SK-N-SH (cell line): Measurements from ENCODE around the gene ATL1. TPM values are rescaled to one million over a fixed set of nuclear protein-coding genes. Genes with fewer than 3 reads are reported as not detected.
A peak's percentile ranks its signal among the peaks of the same experiment; 100 is the strongest.
"Not testable (repeated sequence)": the region's sequence is repeated elsewhere in the genome, so short reads cannot be mapped to it uniquely, and the experiment has no call there.

Source experiments
- CTCF ChIA-PET: fragments of 300-600, 350-600 bp; formaldehyde crosslinking; extraction: SDS; loops from one replicate; lab custom pipeline; 2021; lab: Yijun Ruan, JAX
- POLR2A ChIA-PET: fragments of 350-600 bp; sonication (Branson Sonifier 250); formaldehyde crosslinking; extraction: SDS; loops from one replicate; lab custom pipeline; 2020; ENCODE audit warnings: antibody characterized with exemption, inconsistent platforms; lab: Yijun Ruan, JAX
- DNase-seq: peaks from one replicate; pipeline ENCODE4 v3.0.0; 2012
- H2AFZ ChIP-seq: fragments of 200-600 bp; sonication (generic); 2 replicates; pipeline ENCODE4 v1.8.1; 2016; ENCODE audit warnings: antibody characterized with exemption, mild to moderate bottlenecking, low read depth
- H3F3A ChIP-seq: fragments of 200-600 bp; sonication (generic); replicated peaks from 2 replicates; pipeline ENCODE3; 2016; ENCODE audit warnings: antibody characterized with exemption, mild to moderate bottlenecking; ENCODE audit not compliant: insufficient read depth
- H3K27ac ChIP-seq, 2 experiments: fragments of 200-500 bp in 1 of 2; fragments of 200-600 bp in 1 of 2; sonication (Bioruptor generic) in 1 of 2; sonication (generic), shearing (Covaris generic) in 1 of 2; 2 replicates each; pipeline versions ENCODE4 v1.5.1 to v1.6.1; 2014 to 2016; ENCODE audit warnings: low read depth in 2 of 2, inconsistent platforms in 1 of 2, low read length in 1 of 2, mild to moderate bottlenecking in 1 of 2, mixed read lengths in 1 of 2
- H3K27me3 ChIP-seq: fragments of 200-600 bp; sonication (generic), shearing (Covaris generic); 2 replicates; pipeline ENCODE4 v1.6.1; 2016; ENCODE audit warnings: mixed run types; ENCODE audit not compliant: insufficient read depth
- H3K36me3 ChIP-seq, 2 experiments: fragments of 200-500 bp in 1 of 2; fragments of 200-600 bp in 1 of 2; sonication (Bioruptor generic) in 1 of 2; sonication (generic) in 1 of 2; replicated peaks in 1 of 2; 2 replicates each; pipeline versions ENCODE3 to v1.5.1; 2014 to 2016; ENCODE audit warnings: low read length in 1 of 2, mild to moderate bottlenecking in 1 of 2; ENCODE audit not compliant: insufficient read depth in 2 of 2, control insufficient read depth in 1 of 2
- H3K4me1 ChIP-seq, 2 experiments: fragments of 200-500 bp in 1 of 2; fragments of 200-600 bp in 1 of 2; sonication (Bioruptor generic) in 1 of 2; sonication (generic), shearing (Covaris generic) in 1 of 2; 2 replicates each; pipeline versions ENCODE4 v1.5.1 to v1.6.1; 2014 to 2016; ENCODE audit warnings: low read depth in 1 of 2, low read length in 1 of 2, mixed run types in 1 of 2; ENCODE audit not compliant: insufficient read depth in 2 of 2, control insufficient read depth in 1 of 2
- H3K4me2 ChIP-seq: fragments of 200-600 bp; sonication (generic), shearing (Covaris generic); 2 replicates; pipeline ENCODE4 v1.6.1; 2017; ENCODE audit warnings: mixed run types
- H3K4me3 ChIP-seq, 2 experiments: fragments of 200-500 bp in 1 of 2; fragments of 200-600 bp in 1 of 2; sonication (Bioruptor generic) in 1 of 2; sonication (generic), shearing (Covaris generic) in 1 of 2; 2 replicates each; pipeline versions ENCODE4 v1.5.1 to v1.8.1; 2014 to 2016; ENCODE audit warnings: low read depth in 2 of 2, inconsistent platforms in 1 of 2, low read length in 1 of 2, mild to moderate bottlenecking in 1 of 2, mixed read lengths in 1 of 2, moderate library complexity in 1 of 2
- H3K79me2 ChIP-seq: fragments of 200-600 bp; sonication (generic); 2 replicates; pipeline ENCODE4 v1.8.1; 2017; ENCODE audit warnings: mild to moderate bottlenecking; ENCODE audit not compliant: insufficient read depth
- H3K9ac ChIP-seq: fragments of 200-600 bp; sonication (generic); 2 replicates; pipeline ENCODE4 v1.6.1; 2017; ENCODE audit warnings: mixed run types
- H3K9me2 ChIP-seq: fragments of 200-600 bp; sonication (generic); 2 replicates; pipeline ENCODE4 v1.6.1; 2017; ENCODE audit warnings: mixed run types
- H3K9me3 ChIP-seq: fragments of 200-600 bp; sonication (generic); 2 replicates; pipeline ENCODE4 v1.6.1; 2017; ENCODE audit warnings: mixed run types, mild to moderate bottlenecking, moderate library complexity
- H4K20me1 ChIP-seq: fragments of 200-600 bp; sonication (generic); 2 replicates; pipeline ENCODE4 v1.6.1; 2017; ENCODE audit warnings: mild to moderate bottlenecking, mixed run types; ENCODE audit not compliant: insufficient read depth
- CHD2 ChIP-seq: fragments of 150-350 bp; IDR thresholded peaks from 2 replicates; pipeline ENCODE4 v1.6.1; 2018; ENCODE audit warnings: low read length; ENCODE audit not compliant: partially characterized antibody
- ELF1 ChIP-seq: IDR thresholded peaks from 2 replicates; pipeline ENCODE4 v1.4.0; 2012
- EP300 ChIP-seq, 2 experiments: IDR thresholded peaks; 2 replicates each; pipeline versions ENCODE4 v1.4.0 to v1.6.1; 2012; ENCODE audit warnings: borderline replicate concordance in 1 of 2, low read depth in 1 of 2, low read length in 1 of 2
- MXI1 ChIP-seq: IDR thresholded peaks from 2 replicates; pipeline ENCODE4 v1.6.1; 2012; ENCODE audit warnings: mild to moderate bottlenecking, low read depth, low read length, improper control_type of control experiment
- NFIC ChIP-seq: IDR thresholded peaks from 2 replicates; pipeline ENCODE4 v1.4.0; 2012; ENCODE audit warnings: borderline replicate concordance
- NRF1 ChIP-seq: IDR thresholded peaks from 2 replicates; pipeline ENCODE4 v1.6.1; 2012; ENCODE audit warnings: low read depth, mild to moderate bottlenecking, low read length
- SMC3 ChIP-seq: IDR thresholded peaks from 2 replicates; pipeline ENCODE4 v1.6.1; 2012; ENCODE audit warnings: low read depth, low read length, improper control_type of control experiment
- TAF1 ChIP-seq: IDR thresholded peaks from 2 replicates; pipeline ENCODE4 v1.6.1; 2012; ENCODE audit warnings: low read depth, mild to moderate bottlenecking, low read length, moderate library complexity, borderline replicate concordance
- TCF12 ChIP-seq: IDR thresholded peaks from 2 replicates; pipeline ENCODE4 v1.4.0; 2012
- WGBS: methylation state at CpG from one replicate; pipeline ENCODE4 v1.1.6; 2017; ENCODE audit warnings: low lambda C conversion rate; 5-methylcytosine and 5-hydroxymethylcytosine counted together
- polyA plus RNA-seq, 3 experiments: library from polyadenylated mRNA; depleted of rRNA; stranded (reverse); fragments of >200 nt; gene quantifications; 2 replicates each; pipeline ENCODE4 v1.2.3, GENCODE V29; 2012
- TF ChIP-seq, protein P1 (sequence below): IDR thresholded peaks from 2 replicates; pipeline ENCODE4 v1.6.1; 2012; ENCODE audit warnings: mild to moderate bottlenecking, low read depth, low read length, moderate library complexity
- TF ChIP-seq, protein P2 (sequence below): IDR thresholded peaks from 2 replicates; pipeline ENCODE4 v1.4.0; 2012; ENCODE audit warnings: low read depth

Gene ATL1
- polyA plus RNA-seq, 1 of the 3 experiments (the other 2 are of a cell fraction), result 7.3 TPM

DNA sequence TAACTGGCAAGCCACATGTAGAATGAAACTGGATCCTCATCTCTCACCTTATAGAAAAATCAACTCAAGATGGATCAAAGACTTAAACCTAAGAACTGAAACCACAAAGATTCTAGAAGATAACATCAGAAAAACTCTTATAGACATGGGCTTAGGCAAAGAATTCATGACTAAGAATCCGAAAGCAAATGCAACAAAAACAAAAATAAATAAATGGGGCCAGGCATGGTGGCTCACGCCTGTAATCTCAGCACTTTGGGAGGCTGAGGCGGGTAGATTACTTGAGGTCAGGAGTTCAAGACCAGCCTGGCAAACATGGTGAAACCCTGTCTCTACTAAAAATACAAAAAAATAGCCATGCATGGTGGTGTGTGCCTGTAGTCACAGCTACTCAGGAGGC is 7.1 kb upstream of the ATL1 start:
- H3K4me2 ChIP-seq, H3K4me3 ChIP-seq, H2AFZ ChIP-seq, H3K27me3 ChIP-seq, H3K79me2 ChIP-seq, H3K9ac ChIP-seq, H3K27ac ChIP-seq, H3K36me3 ChIP-seq, DNase-seq, H4K20me1 ChIP-seq, POLR2A ChIA-PET, H3K9me3 ChIP-seq, H3F3A ChIP-seq, H3K9me2 ChIP-seq, H3K4me1 ChIP-seq: not testable (repeated sequence)
- CTCF ChIA-PET, result interaction anchor here (1.5 kb wide), 1 partner anchor 224 kb away, joined by 3 read pairs; no protein-coding TSS in a partner anchor
- 79% methylated on average over 3 of the region's 3 CpGs for WGBS

DNA sequence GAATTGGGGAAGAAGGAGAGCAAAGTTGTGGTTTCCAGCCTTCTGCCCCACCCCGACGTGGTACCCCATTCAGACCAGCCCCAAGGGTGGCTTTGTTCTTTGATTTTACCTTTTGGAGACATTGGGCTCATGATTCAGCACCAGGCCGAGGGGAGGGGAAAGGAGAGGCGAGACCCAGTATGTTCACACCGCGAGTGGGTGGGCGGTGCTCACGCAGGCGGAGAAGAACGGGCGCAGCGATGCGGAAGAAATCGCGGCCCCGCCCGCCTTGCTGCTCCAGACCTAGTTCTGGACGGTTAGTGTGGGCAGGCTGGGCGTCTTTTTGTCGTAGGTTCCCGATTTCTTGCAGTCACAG is 963 bp downstream of the ATL1 start:
- H3K27ac ChIP-seq, result peak overlapping the region; percentile 81 to 95
- H4K20me1 ChIP-seq, result no peaks in the 10 kb centered on the region
- CTCF ChIA-PET, result interaction anchor here (1.0 to 1.7 kb wide), 5 partner anchors 18 to 243 kb away, joined by 3 to 6 read pairs (median 4); no protein-coding TSS in a partner anchor
- TF ChIP-seq TCF12 (no peak), NFIC (no peak), SMC3 (peak; percentile 7; the same call in 1 of the 2 replicates), NRF1 (peak; percentile 58), CHD2 (no peak), EP300 (IDR thresholded peaks at IDR 0.05; ENCODE audit: borderline replicate concordance in 1 of 2, low read depth in 1 of 2, low read length in 1 of 2) (no peak), ELF1 (peak; percentile 87), TAF1 (peak; percentile 31; the same call in 1 of the 2 replicates), MXI1 (peak; percentile 46; the same call in 1 of the 2 replicates)
- TF ChIP-seq, protein P1, sequence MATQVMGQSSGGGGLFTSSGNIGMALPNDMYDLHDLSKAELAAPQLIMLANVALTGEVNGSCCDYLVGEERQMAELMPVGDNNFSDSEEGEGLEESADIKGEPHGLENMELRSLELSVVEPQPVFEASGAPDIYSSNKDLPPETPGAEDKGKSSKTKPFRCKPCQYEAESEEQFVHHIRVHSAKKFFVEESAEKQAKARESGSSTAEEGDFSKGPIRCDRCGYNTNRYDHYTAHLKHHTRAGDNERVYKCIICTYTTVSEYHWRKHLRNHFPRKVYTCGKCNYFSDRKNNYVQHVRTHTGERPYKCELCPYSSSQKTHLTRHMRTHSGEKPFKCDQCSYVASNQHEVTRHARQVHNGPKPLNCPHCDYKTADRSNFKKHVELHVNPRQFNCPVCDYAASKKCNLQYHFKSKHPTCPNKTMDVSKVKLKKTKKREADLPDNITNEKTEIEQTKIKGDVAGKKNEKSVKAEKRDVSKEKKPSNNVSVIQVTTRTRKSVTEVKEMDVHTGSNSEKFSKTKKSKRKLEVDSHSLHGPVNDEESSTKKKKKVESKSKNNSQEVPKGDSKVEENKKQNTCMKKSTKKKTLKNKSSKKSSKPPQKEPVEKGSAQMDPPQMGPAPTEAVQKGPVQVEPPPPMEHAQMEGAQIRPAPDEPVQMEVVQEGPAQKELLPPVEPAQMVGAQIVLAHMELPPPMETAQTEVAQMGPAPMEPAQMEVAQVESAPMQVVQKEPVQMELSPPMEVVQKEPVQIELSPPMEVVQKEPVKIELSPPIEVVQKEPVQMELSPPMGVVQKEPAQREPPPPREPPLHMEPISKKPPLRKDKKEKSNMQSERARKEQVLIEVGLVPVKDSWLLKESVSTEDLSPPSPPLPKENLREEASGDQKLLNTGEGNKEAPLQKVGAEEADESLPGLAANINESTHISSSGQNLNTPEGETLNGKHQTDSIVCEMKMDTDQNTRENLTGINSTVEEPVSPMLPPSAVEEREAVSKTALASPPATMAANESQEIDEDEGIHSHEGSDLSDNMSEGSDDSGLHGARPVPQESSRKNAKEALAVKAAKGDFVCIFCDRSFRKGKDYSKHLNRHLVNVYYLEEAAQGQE, result peak; percentile 24; the same call in 1 of the 2 replicates
- TF ChIP-seq, protein P2, sequence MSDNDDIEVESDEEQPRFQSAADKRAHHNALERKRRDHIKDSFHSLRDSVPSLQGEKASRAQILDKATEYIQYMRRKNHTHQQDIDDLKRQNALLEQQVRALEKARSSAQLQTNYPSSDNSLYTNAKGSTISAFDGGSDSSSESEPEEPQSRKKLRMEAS, result peak; percentile 38
- peaks cover 15% of the 10 kb centered on the region for H3F3A ChIP-seq
- H3K4me3 ChIP-seq, result peak overlapping the region; percentile 81 to 87
- H3K79me2 ChIP-seq, result peaks cover 32% of the 10 kb centered on the region
- peak overlapping the region; percentile 73 for H2AFZ ChIP-seq
- peak overlapping the region; percentile 93 for H3K4me2 ChIP-seq
- H3K36me3 ChIP-seq, result no peaks in the 10 kb centered on the region
- H3K9ac ChIP-seq, result peak overlapping the region; percentile 77
- no peaks in the 10 kb centered on the region for H3K9me3 ChIP-seq
- H3K9me2 ChIP-seq, result no peaks in the 10 kb centered on the region
- peak; percentile 74 for DNase-seq
- peaks cover 2 to 12% of the 10 kb centered on the region in 2 experiments; a peak in 2 of 4 replicates for H3K4me1 ChIP-seq
- 6% methylated on average over 20 of the region's 21 CpGs for WGBS
- POLR2A ChIA-PET, result interaction anchor here (1.0 to 1.6 kb wide), 4 partner anchors 18 to 299 kb away, joined by 3 to 5 read pairs (median 4); partner anchors contain the start of genes DMAC2L, L2HGDH and MAP4K5
- no peaks in the 10 kb centered on the region for H3K27me3 ChIP-seq
